BJ (cell line): ENCODE data around the gene PDZRN4. TPM values are rescaled to one million over a fixed set of nuclear protein-coding genes. Genes with fewer than 3 reads are reported as not detected.

Experiments used
- CTCF ChIA-PET: fragments of 350-600 bp; formaldehyde crosslinking; extraction: SDS; loops from one replicate; lab custom pipeline; 2021; ENCODE audit warnings: antibody characterized with exemption, inconsistent platforms; lab: Yijun Ruan, JAX
- POLR2A ChIA-PET: fragments of 300-600 bp; sonication (Branson Sonifier 250); formaldehyde crosslinking; extraction: SDS; loops from one replicate; lab custom pipeline; 2021; ENCODE audit warnings: antibody characterized with exemption; lab: Charles Lee
- DNase-seq: peaks from one replicate; pipeline ENCODE4 v3.0.0-alpha.2; 2011; ENCODE audit warnings: low read depth
- H3K27me3 ChIP-seq: 2 replicates; pipeline ENCODE4 v1.6.0; 2011; ENCODE audit warnings: low read length; ENCODE audit not compliant: control insufficient read depth, insufficient read depth
- H3K36me3 ChIP-seq: 2 replicates; pipeline ENCODE4 v1.5.1; 2011; ENCODE audit warnings: low read length; ENCODE audit not compliant: control insufficient read depth, insufficient read depth
- H3K4me3 ChIP-seq: 2 replicates; pipeline ENCODE4 v1.5.1; 2011; ENCODE audit warnings: low read depth, mild to moderate bottlenecking, control low read depth, low read length
- polyA plus RNA-seq: library from polyadenylated mRNA; depleted of rRNA; stranded (reverse); fragments of >200 nt; gene quantifications from 2 replicates; pipeline ENCODE4 v1.2.3, GENCODE V29; 2011
- TF ChIP-seq, protein P1 (sequence below): IDR thresholded peaks from 2 replicates; pipeline ENCODE4 v1.5.1; 2011; ENCODE audit warnings: low read depth, mild to moderate bottlenecking, control low read depth, inconsistent platforms, low read length, moderate library complexity; ENCODE audit not compliant: insufficient read depth

Gene PDZRN4
- polyA plus RNA-seq, 1 experiment = not detected

DNA sequence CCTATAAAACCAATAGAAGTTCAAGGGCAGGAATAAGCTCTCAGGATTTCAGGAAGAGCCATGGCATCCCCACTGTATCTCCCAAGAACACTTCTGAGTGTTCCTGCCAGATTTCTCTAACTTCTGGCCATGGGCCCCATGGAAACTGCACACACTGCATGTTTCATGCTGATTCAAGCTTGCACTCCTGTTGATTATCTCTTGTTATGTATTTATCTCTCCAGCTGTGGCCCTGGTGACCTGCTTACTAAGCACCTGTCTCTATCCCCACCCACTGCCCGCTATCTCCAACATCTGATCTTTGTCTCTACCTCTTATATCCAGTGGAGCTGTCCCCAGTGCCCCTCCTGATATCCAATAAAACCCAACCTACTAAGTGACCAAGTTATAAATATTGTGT lies 285.3 kb downstream of the PDZRN4 start:
- DNase-seq = no peak
- Histone ChIP-seq H3K27me3 (no peaks in the 10 kb centered on the region), H3K36me3 (no peaks in the 10 kb centered on the region), H3K4me3 (no peak overlapping the region)
- TF ChIP-seq, protein P1, sequence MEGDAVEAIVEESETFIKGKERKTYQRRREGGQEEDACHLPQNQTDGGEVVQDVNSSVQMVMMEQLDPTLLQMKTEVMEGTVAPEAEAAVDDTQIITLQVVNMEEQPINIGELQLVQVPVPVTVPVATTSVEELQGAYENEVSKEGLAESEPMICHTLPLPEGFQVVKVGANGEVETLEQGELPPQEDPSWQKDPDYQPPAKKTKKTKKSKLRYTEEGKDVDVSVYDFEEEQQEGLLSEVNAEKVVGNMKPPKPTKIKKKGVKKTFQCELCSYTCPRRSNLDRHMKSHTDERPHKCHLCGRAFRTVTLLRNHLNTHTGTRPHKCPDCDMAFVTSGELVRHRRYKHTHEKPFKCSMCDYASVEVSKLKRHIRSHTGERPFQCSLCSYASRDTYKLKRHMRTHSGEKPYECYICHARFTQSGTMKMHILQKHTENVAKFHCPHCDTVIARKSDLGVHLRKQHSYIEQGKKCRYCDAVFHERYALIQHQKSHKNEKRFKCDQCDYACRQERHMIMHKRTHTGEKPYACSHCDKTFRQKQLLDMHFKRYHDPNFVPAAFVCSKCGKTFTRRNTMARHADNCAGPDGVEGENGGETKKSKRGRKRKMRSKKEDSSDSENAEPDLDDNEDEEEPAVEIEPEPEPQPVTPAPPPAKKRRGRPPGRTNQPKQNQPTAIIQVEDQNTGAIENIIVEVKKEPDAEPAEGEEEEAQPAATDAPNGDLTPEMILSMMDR = no peak
- POLR2A ChIA-PET = no interaction called here
- CTCF ChIA-PET = no interaction called here

DNA sequence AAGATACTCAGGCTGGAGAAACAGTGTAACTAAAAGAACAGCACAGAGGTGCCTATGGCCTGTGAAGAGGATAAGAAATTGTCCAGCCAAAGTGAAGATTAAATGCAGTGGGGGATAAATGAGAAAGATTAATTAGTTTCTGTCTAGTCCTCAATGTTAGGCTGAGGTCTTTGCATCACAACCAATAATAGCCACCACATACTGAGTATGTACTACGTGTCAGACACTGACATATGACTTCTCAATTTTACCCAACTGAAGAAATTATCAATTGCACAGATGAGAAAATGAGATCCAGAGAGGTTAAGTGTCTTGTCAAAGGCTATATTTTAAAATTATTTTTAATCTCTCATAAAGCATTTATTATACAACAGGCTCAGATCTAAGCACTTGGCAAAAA lies 285.9 kb downstream of the PDZRN4 start:
- H3K36me3 ChIP-seq = no peaks in the 10 kb centered on the region
- H3K27me3 ChIP-seq = no peaks in the 10 kb centered on the region
- H3K4me3 ChIP-seq = no peak overlapping the region
- POLR2A ChIA-PET = no interaction called here
- DNase-seq = no peak
- TF ChIP-seq, protein P1 = no peak
- CTCF ChIA-PET = no interaction called here

DNA sequence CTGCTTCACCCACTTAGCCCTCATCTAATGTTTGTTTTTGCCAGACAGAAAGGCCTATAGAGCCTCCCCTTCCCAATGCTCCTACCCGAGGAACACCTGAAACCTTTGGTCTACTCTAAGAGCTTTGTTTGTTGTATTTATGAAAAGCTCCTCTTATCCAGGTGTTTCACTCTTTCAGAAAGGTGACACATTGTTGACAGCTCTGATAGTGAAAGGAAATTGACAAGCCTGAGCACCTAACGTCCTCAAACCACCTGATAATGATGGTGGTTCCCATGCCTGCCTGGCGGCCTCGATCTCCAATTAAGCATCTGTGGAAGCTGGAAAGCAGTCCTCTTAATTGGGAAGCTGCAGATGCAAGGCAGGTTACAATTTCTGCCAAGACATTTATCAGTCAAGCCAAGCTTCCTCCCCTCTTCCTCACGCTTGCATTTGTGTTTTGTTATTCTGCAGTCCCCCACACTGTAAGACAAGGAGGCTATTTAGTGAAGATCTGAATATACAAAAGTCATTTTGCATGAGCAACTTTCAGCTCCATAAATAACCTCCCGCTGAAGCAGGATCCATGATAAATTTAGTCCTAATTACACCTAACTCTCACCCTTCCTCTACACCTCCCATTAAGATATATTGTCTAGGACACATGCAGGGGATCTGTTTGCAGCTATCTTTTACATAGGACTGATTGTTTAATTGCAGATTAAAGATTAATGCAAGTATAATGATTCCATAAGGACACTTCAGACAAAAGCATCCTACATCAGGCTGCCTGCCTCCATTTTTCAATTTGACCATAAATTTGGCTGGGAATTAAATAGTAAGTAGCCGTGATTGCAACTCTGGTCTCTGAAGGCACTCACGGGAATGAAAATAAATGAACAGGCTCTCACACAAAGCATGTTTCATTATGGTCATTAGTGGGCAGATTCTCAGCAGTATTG lies 288.6 kb downstream of the PDZRN4 start:
- CTCF ChIA-PET = no interaction called here
- no peak for DNase-seq
- Histone ChIP-seq H3K27me3 (no peaks in the 10 kb centered on the region), H3K36me3 (no peaks in the 10 kb centered on the region), H3K4me3 (no peak overlapping the region)
- TF ChIP-seq, protein P1 = no peak
- POLR2A ChIA-PET = no interaction called here

DNA sequence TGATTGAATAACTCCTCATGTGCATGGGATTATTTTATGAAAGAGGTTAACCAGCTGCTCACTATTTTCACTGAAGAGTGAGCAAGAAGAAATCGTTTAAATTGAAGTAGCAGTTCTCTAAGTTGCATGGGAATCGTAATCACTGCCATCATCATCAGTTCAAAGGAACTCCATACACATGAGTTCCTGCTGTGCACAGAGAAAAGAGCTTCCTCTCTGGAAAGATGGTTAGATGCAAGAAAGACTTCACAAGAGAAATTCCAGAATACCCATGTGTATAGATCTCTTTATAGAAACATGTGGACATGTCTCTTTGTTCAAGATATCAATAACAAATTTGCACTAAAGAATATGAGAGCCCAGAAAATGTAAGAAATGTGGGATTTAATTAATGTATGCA lies 291.3 kb downstream of the PDZRN4 start:
- Histone ChIP-seq H3K27me3 (no peaks in the 10 kb centered on the region), H3K4me3 (no peak overlapping the region), H3K36me3 (no peaks in the 10 kb centered on the region)
- ChIA-PET POLR2A (no interaction called here), CTCF (no interaction called here)
- TF ChIP-seq, protein P1 = no peak
- DNase-seq = no peak

DNA sequence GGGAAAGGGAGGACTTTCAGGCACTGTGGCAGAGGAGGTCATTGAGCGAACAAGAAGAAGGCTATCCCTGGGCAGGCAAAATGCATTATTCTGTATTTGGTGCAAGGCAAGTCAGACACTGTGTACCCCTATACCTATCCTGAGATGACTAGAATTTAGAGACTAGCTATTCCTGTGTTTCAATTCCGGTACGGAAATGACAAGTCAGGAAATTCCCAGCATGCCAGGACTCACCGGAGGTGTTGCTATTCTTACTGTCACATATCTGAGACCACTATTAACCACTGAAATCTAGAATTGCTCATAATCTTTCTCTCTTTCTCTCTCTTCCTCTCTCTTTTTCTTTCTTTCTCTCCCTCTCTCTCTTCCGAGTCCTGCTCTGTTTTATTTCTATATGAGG lies 297.1 kb downstream of the PDZRN4 start:
- Histone ChIP-seq H3K27me3 (no peaks in the 10 kb centered on the region), H3K36me3 (no peaks in the 10 kb centered on the region), H3K4me3 (no peak overlapping the region)
- ChIA-PET POLR2A (no interaction called here), CTCF (no interaction called here)
- TF ChIP-seq, protein P1 = no peak
- DNase-seq = no peak
